ENCODE results near the gene ATP8B3. TPM values are rescaled to one million over a fixed set of nuclear protein-coding genes. Genes with fewer than 3 reads are reported as not detected.

ATP8B3 gene
- total RNA-seq, 1 donor from 2014 or later: 0.11 TPM

- Histone ChIP-seq H3K4me3 (no peak overlapping the region), H3K4me1 (no peaks in the 10 kb centered on the region), H3K9me3 (no peaks in the 10 kb centered on the region), H3K27ac (no peak overlapping the region), H3K27me3 (peaks cover 2% of the 10 kb centered on the region), H3K36me3 (no peaks in the 10 kb centered on the region)
- intact Hi-C loops (cut with DNase I): no loop called here
- TF ChIP-seq CTCF (IDR thresholded peaks at IDR 0.05): no peak
- DNase-seq (ENCODE audit: low spot score in 2 of 2): no peak
These were observed 72.0 kb downstream of the ATP8B3 start for GRCh38 chr19:1739960-1740629.

- Histone ChIP-seq H3K4me1 (no peaks in the 10 kb centered on the region), H3K9me3 (no peaks in the 10 kb centered on the region), H3K4me3 (no peak overlapping the region), H3K27ac (no peak overlapping the region), H3K27me3 (no peaks in the 10 kb centered on the region), H3K36me3 (no peaks in the 10 kb centered on the region)
- TF ChIP-seq CTCF (IDR thresholded peaks at IDR 0.05): no peak
- intact Hi-C loops (cut with DNase I): no loop called here
- DNase-seq (ENCODE audit: low spot score in 2 of 2): no peak
These were observed 75.1 kb downstream of the ATP8B3 start for GRCh38 chr19:1736927-1737326.

GRCh38 chr19:1736280-1736679 is 75.8 kb downstream of the ATP8B3 start:
- H3K9me3 ChIP-seq: no peaks in the 10 kb centered on the region
- intact Hi-C loops (cut with DNase I): no loop called here
- H3K4me1 ChIP-seq: no peaks in the 10 kb centered on the region
- H3K27ac ChIP-seq: no peak overlapping the region
- no peak overlapping the region for H3K4me3 ChIP-seq
- DNase-seq (ENCODE audit: low spot score in 2 of 2): no peak
- TF ChIP-seq CTCF (IDR thresholded peaks at IDR 0.05): no peak
- no peaks in the 10 kb centered on the region for H3K36me3 ChIP-seq
- H3K27me3 ChIP-seq: no peaks in the 10 kb centered on the region

- Histone ChIP-seq H3K27me3 (no peaks in the 10 kb centered on the region), H3K36me3 (no peaks in the 10 kb centered on the region), H3K27ac (no peak overlapping the region), H3K4me1 (no peaks in the 10 kb centered on the region), H3K4me3 (no peak overlapping the region), H3K9me3 (no peaks in the 10 kb centered on the region)
- no peak for TF ChIP-seq CTCF (IDR thresholded peaks at IDR 0.05)
- no peak for DNase-seq (ENCODE audit: low spot score in 2 of 2)
- intact Hi-C loops (cut with DNase I): no loop called here
These were observed 77.6 kb downstream of the ATP8B3 start for GRCh38 chr19:1734321-1734966.

Other genes with a start within 250 kb of the ATP8B3 start
- gene MEX3D, start 244.0 kb downstream of the ATP8B3 start, total RNA-seq: 83.7 TPM
- gene MBD3, start 219.4 kb downstream of the ATP8B3 start, total RNA-seq: 143 TPM
- 61.0 TPM for gene UQCR11, start 206.8 kb downstream of the ATP8B3 start, total RNA-seq
- 209 TPM for gene TCF3, start 159.7 kb downstream of the ATP8B3 start, total RNA-seq
- not detected for gene ONECUT3, start 58.8 kb downstream of the ATP8B3 start, total RNA-seq
- 45.1 TPM for gene REXO1, start 36.2 kb upstream of the ATP8B3 start, total RNA-seq
- 15.2 TPM for gene KLF16, start 51.3 kb upstream of the ATP8B3 start, total RNA-seq
- gene ABHD17A, start 73.2 kb upstream of the ATP8B3 start, total RNA-seq: 278 TPM
- gene ADAT3, start 93.1 kb upstream of the ATP8B3 start, total RNA-seq: 18.4 TPM
- gene SCAMP4, start 93.1 kb upstream of the ATP8B3 start, total RNA-seq: 322 TPM
- 79.6 TPM for gene CSNK1G2, start 128.9 kb upstream of the ATP8B3 start, total RNA-seq
- gene BTBD2, start 203.4 kb upstream of the ATP8B3 start, total RNA-seq: 90.1 TPM
- gene MKNK2, start 239.0 kb upstream of the ATP8B3 start, total RNA-seq: 228 TPM

All from ascending aorta (tissue), 2 donors.